HG02943 (cell line): ENCODE data around the gene MED16.
"Not testable (repeated sequence)": the region's sequence is repeated elsewhere in the genome, so short reads cannot be mapped to it uniquely, and the experiment has no call there.

Experiments used
- ATAC-seq: cut with Tn5 transposase; IDR thresholded peaks from one replicate; pipeline ENCODE4 v1.9.1; 2021; ENCODE audit warnings: mild to moderate bottlenecking, low read depth, moderate library complexity; ENCODE audit not compliant: unreplicated experiment

MED16 gene

GRCh38 chr19:840519-841206 is 52.3 kb downstream of the MED16 start, which contains the start of gene PRTN3:
Gene PRTN3 (plus strand): TSS chr19:840999. CDS start chr19:841009, 10 bp downstream.
- ATAC-seq, result no peak

DNA sequence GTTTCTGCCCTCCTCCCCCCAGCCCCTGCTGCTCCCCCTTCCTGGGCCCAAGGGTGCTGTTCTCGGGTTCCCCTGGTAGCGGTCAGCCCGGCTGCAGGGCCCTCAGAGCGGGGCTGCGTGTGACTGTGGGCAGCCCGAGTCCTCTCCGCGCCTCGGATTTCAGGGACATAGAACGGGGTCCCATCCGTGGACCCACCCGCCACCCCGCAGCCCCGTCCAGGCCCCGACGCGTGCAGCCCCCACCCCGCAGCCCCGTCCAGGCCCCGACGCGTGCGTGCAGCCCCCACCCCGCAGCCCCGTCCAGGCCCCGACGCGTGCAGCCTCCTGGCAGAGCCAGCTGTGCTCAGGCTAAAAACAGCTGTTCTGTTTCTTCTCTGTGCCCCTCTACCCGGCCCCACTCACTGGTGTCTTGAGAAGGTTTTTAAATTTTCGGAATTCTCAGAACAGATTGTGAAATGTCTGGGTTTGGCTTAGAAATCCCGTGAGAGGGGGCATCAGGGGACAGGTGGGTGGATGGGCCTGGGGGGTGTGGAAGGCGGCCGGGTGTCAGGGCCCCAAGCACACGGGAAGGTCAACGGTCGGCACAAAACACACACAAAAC is 57.7 kb downstream of the MED16 start:
- ATAC-seq, result no peak

GRCh38 chr19:834216-834615 is 58.8 kb downstream of the MED16 start:
- ATAC-seq, result no peak

- no peak for ATAC-seq
These were observed 61.3 kb downstream of the MED16 start for GRCh38 chr19:831407-832369.

- ATAC-seq, result no peak
These were observed 63.7 kb downstream of the MED16 start for GRCh38 chr19:829129-829758.

GRCh38 chr19:827710-828321 is 65.2 kb downstream of the MED16 start, which contains the start of gene AZU1:
Gene AZU1 (plus strand): TSS chr19:827837. CDS start chr19:827847, 10 bp downstream.
- no peak for ATAC-seq

- no peak for ATAC-seq
These were observed 65.7 kb downstream of the MED16 start for GRCh38 chr19:827314-827709.

DNA sequence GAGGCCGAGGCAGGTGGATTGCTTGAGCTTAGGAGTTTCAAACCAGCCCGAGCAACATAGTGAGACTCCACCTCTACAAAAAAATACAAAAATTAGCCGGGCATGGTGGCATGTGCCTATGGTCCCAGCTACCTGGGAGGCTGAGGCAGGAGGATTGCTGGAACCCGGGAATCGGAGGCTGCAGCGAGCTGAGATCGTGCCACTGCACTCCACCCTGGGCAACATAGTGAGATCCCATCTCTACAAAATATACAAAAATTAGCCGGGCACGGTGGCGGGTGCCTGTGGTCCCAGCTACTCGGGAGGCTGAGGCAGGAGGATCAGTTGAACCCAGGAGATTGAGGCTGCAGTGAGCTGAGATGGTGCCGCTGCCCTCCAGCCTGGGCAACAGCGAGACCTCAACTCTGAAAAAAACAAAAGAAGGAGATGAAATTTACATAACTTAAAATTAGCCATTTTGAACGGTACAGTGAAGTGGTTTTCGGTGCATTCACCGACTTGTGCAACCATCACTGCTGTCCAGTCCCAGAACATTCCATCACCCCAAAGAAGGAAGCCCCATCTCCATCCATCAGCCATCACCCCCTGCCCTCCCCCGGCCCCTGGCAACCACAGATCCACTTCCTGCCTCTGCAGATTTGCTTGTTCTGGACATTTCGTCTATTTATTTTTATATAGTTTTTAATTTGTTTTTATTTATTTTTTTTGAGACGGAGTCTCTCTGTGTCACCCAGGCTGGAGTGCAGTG is 66.9 kb downstream of the MED16 start:
- ATAC-seq, result no peak

- ATAC-seq, result no peak
These were observed 68.1 kb downstream of the MED16 start for GRCh38 chr19:824885-825284.

DNA sequence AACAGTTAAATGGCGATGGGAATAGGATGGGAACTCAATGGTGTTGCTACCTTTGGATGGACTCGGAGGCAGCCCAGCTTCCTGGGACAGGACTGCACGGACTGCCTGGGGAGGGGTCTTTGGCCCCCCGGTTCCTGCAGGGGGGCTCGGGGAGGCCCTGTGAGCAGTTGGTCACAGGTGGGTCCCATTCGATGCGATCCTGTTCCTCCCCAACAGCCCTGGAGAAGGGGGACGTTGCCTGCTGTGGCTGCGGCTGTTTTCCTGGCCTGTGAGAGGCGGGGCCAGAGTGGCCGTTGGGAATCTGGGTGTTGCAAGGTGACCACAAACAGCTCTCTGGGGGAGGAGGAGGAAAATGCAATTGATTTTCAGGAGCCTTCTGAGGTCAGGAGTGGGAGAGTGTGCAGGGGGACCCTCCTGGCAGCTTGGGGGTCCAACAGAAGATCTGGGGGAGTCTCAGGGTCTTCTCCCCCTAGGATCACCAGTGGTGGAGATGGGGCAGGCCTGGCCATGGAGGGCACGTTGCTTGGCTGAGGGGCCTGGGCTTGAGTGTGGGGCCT is 69.3 kb downstream of the MED16 start:
- no peak for ATAC-seq

DNA sequence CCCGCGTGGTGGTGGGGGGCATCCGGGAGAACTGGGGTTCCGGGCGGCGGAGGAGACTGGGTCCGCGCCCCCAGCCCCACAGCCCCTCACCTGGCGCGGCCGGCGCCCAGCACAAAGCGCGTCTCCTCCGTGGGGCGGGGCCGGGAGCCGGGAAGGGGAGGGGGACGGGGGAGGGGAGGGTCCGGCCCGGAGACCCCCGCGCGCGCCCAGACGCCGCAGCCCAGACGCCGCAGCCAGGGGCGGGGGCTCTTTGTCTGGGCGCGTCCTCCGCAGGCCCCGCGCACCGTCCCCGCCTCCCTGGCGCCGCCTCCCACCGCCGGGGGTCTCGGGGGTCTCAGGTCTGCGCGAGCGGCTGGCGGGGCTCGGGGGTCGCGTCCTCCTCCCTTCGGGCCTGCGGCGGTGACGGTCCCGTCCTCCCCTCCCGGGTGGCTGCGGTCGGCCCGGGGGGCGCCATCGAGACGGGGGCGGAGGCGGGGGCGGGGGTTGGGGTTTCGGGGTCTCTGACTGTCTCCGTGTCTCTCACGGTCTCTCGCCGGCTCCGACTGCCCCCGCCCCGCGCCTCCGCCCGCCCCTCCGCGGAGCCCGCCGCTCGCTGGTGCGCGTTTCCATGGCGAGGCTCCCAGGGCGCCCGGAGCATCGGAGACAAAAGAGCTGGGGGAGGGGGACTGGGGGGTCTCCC is 71.0 kb downstream of the MED16 start, which contains the start of gene PLPPR3:
PLPPR3 (minus strand) TSS at position 131 of the 679 bp plus-strand sequence. CDS start 396 bp downstream, outside the sequence.
- ATAC-seq, result no peak

DNA sequence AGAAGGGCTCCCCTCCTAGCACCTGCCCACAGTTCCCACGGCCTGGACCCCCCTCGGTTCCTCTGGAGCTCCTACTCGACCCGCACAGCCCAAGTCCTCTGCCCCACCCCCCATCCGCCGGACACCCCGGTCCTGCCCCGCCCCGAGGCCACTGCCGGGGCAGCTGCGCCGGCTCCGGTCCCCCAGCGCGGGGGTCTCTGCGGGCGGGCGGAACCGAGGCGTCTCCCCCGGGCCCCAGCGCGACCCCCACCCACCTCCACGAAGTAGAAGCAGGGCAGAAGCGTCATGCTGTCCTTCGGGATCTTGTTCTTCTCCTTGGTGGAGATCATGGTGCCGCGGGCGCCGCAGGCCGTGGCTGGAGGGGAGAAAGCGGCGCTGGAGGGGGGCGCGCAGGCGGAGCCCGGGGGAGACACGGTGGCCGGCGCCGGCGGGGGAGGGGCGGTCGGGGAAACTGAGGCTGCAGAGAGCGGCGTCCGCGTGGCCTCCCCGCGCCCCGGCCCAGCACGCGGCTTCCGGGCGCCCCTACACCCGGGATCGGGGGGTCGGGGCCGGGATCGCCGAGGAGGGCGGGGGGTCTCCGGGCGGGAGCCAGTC is 71.7 kb downstream of the MED16 start:
- ATAC-seq, result no peak

- ATAC-seq, result not testable (repeated sequence)
These were observed 72.8 kb downstream of the MED16 start for GRCh38 chr19:820212-820611.
